ENCODE results near the gene SURF4. TPM values are rescaled to one million over a fixed set of nuclear protein-coding genes. Genes with fewer than 3 reads are reported as not detected.
"Not testable (repeated sequence)": the region's sequence is repeated elsewhere in the genome, so short reads cannot be mapped to it uniquely, and the experiment has no call there.

SURF4 gene
- polyA plus RNA-seq, 3 donors = 61.4 to 175 (median 157) TPM

GRCh38 chr9:133377721-133378216, 1.9 kb upstream of the SURF4 start:
- Mint-ChIP-seq H3K4me3 (no peak overlapping the region), H3K4me1 (peaks cover 36% of the 10 kb centered on the region), H3K36me3 (peaks cover 0 to 9% of the 10 kb centered on the region in 2 donors), H3K27ac (no peak overlapping the region), H3K27me3 (ENCODE audit: low read depth in 3 of 3) (peaks cover 0 to 5% (median 3%) of the 10 kb centered on the region in 3 donors), H3K9me3 (no peaks in the 10 kb centered on the region)
- H3K4me3 ChIP-seq (replicated peaks in 1 of 3; ENCODE audit: low read depth in 2 of 3, low read length in 3 of 3) = no peak overlapping the region
- peaks cover 30% of the 10 kb centered on the region for H3K79me2 ChIP-seq (ENCODE audit: insufficient read depth, low read length)
- no peak overlapping the region for H3K9ac ChIP-seq (ENCODE audit: insufficient read depth, low read length, poor library complexity, severe bottlenecking)
- intact Hi-C loops (cut with micrococcal nuclease) = loop anchor here (2.0 to 10.0 kb wide), 2 partner anchors 41 to 343 kb away; partner anchors contain the start of genes GTF3C5 (in 1 of the 2) and SURF6 (in 1 of the 2)
- H3K4me1 ChIP-seq (ENCODE audit: control insufficient read depth in 1 of 2, insufficient read depth in 2 of 2, low read length in 2 of 2) = peaks cover 21 to 39% of the 10 kb centered on the region in 2 donors
- no peak overlapping the region for H3K4me2 ChIP-seq (replicated peaks; ENCODE audit: extremely low read depth, low read length, poor library complexity, severe bottlenecking)
- H3K36me3 ChIP-seq (replicated peaks in 1 of 2; ENCODE audit: control insufficient read depth in 1 of 2, insufficient read depth in 2 of 2, low read length in 2 of 2) = peaks cover 0 to 6% of the 10 kb centered on the region in 2 donors
- no peak for TF ChIP-seq CTCF (IDR thresholded peaks at IDR 0.05)
- DNase-seq = no peak
- H3K27me3 ChIP-seq (ENCODE audit: control insufficient read depth in 2 of 2, insufficient read depth in 2 of 2, low read length in 2 of 2) = no peaks in the 10 kb centered on the region
- no peak overlapping the region for H3K27ac ChIP-seq (ENCODE audit: low read depth in 1 of 2, low read length in 2 of 2)
- H3K9me3 ChIP-seq (replicated peaks in 1 of 2; ENCODE audit: control insufficient read depth in 1 of 2, insufficient read depth in 1 of 2, low read length in 2 of 2) = no peaks in the 10 kb centered on the region
- H4K20me1 ChIP-seq (ENCODE audit: insufficient read depth, low read length) = peaks cover 26% of the 10 kb centered on the region
- no peak overlapping the region for H2AFZ ChIP-seq (ENCODE audit: insufficient read depth, low read depth, low read length, poor library complexity, severe bottlenecking)
- 97% methylated on average over 3 of the region's 6 CpGs for WGBS (ENCODE audit: insufficient coverage)

- Mint-ChIP-seq H3K36me3 (peaks cover 3 to 14% of the 10 kb centered on the region in 2 donors), H3K4me1 (peaks cover 41% of the 10 kb centered on the region)
- not testable (repeated sequence) for H3K27ac ChIP-seq (ENCODE audit: low read depth in 1 of 2, low read length in 2 of 2); H2AFZ ChIP-seq (ENCODE audit: insufficient read depth, low read depth, low read length, poor library complexity, severe bottlenecking); H3K27ac Mint-ChIP-seq; DNase-seq; H3K9me3 ChIP-seq (replicated peaks in 1 of 2; ENCODE audit: control insufficient read depth in 1 of 2, insufficient read depth in 1 of 2, low read length in 2 of 2); H3K9me3 Mint-ChIP-seq; H3K27me3 Mint-ChIP-seq (ENCODE audit: low read depth in 3 of 3); H3K4me2 ChIP-seq (replicated peaks; ENCODE audit: extremely low read depth, low read length, poor library complexity, severe bottlenecking); H3K27me3 ChIP-seq (ENCODE audit: control insufficient read depth in 2 of 2, insufficient read depth in 2 of 2, low read length in 2 of 2); H3K4me3 ChIP-seq (replicated peaks in 1 of 3; ENCODE audit: low read depth in 2 of 3, low read length in 3 of 3); H3K4me3 Mint-ChIP-seq; H3K9ac ChIP-seq (ENCODE audit: insufficient read depth, low read length, poor library complexity, severe bottlenecking)
- Histone ChIP-seq H3K4me1 (ENCODE audit: control insufficient read depth in 1 of 2, insufficient read depth in 2 of 2, low read length in 2 of 2) (peaks cover 21 to 44% of the 10 kb centered on the region in 2 donors), H3K36me3 (replicated peaks in 1 of 2; ENCODE audit: control insufficient read depth in 1 of 2, insufficient read depth in 2 of 2, low read length in 2 of 2) (peaks cover 4 to 11% of the 10 kb centered on the region in 2 donors), H3K79me2 (ENCODE audit: insufficient read depth, low read length) (peaks cover 35% of the 10 kb centered on the region), H4K20me1 (ENCODE audit: insufficient read depth, low read length) (peaks cover 31% of the 10 kb centered on the region)
- 95% methylated on average over 11 of the region's 14 CpGs for WGBS (ENCODE audit: insufficient coverage)
- intact Hi-C loops (cut with micrococcal nuclease) = loop anchor here (2.0 to 10.0 kb wide), 2 partner anchors 40 to 342 kb away; partner anchors contain the start of genes GTF3C5 (in 1 of the 2) and SURF6 (in 1 of the 2)
These were observed 1.4 kb upstream of the SURF4 start for GRCh38 chr9:133377280-133377679.

All from CD14-positive monocyte (primary cell).